HG03469 (cell line): Measurements from ENCODE around the gene RGSL1.
"Not testable (repeated sequence)": the region's sequence is repeated elsewhere in the genome, so short reads cannot be mapped to it uniquely, and the experiment has no call there.

ENCODE experiments used
- ATAC-seq: cut with Tn5 transposase; IDR thresholded peaks from one replicate; pipeline ENCODE4 v1.9.1; 2021; ENCODE audit warnings: mild to moderate bottlenecking, moderate library complexity, moderate number of reproducible peaks; ENCODE audit not compliant: unreplicated experiment

Gene RGSL1

GRCh38 chr1:182446033-182446669, 3.8 kb upstream of the RGSL1 start:
- no peak for ATAC-seq

GRCh38 chr1:182447124-182447523, 2.8 kb upstream of the RGSL1 start:
- ATAC-seq, result not testable (repeated sequence)

- no peak for ATAC-seq
These were observed 2.3 kb upstream of the RGSL1 start for GRCh38 chr1:182447660-182448059.

- ATAC-seq, result no peak
These were observed 3.7 kb downstream of the RGSL1 start for GRCh38 chr1:182453631-182454030.

GRCh38 chr1:182457844-182458243, 7.9 kb downstream of the RGSL1 start:
- ATAC-seq, result no peak

- no peak for ATAC-seq
These were observed 10.0 kb downstream of the RGSL1 start for GRCh38 chr1:182459949-182460348.

GRCh38 chr1:182460550-182460951, 10.6 kb downstream of the RGSL1 start:
- no peak for ATAC-seq

- no peak for ATAC-seq
These were observed 23.6 kb downstream of the RGSL1 start for GRCh38 chr1:182473556-182473955.

- ATAC-seq, result no peak
These were observed 26.7 kb downstream of the RGSL1 start for GRCh38 chr1:182476625-182477024.

GRCh38 chr1:182478238-182478637, 28.3 kb downstream of the RGSL1 start:
- no peak for ATAC-seq

- ATAC-seq, result no peak
These were observed 34.1 kb downstream of the RGSL1 start for GRCh38 chr1:182484067-182484466.

- ATAC-seq, result peak; percentile 92
These were observed 34.7 kb downstream of the RGSL1 start for GRCh38 chr1:182484531-182485257.

- ATAC-seq, result no peak
These were observed 35.9 kb downstream of the RGSL1 start for GRCh38 chr1:182485861-182486260.

- no peak for ATAC-seq
These were observed 38.9 kb downstream of the RGSL1 start for GRCh38 chr1:182488803-182489202.

- ATAC-seq, result no peak
These were observed 43.1 kb downstream of the RGSL1 start for GRCh38 chr1:182493063-182493462.

- ATAC-seq, result no peak
These were observed 45.1 kb downstream of the RGSL1 start for GRCh38 chr1:182495002-182495401.

- ATAC-seq, result no peak
These were observed 45.7 kb downstream of the RGSL1 start for GRCh38 chr1:182495693-182496092.

- ATAC-seq, result no peak
These were observed 57.7 kb downstream of the RGSL1 start for GRCh38 chr1:182507685-182508084.

- no peak for ATAC-seq
These were observed 65.6 kb downstream of the RGSL1 start for GRCh38 chr1:182515556-182515955.

GRCh38 chr1:182520736-182521135, 70.8 kb downstream of the RGSL1 start:
- no peak for ATAC-seq

GRCh38 chr1:182525342-182525741, 75.4 kb downstream of the RGSL1 start:
- ATAC-seq, result no peak

GRCh38 chr1:182527680-182528079, 77.7 kb downstream of the RGSL1 start:
- ATAC-seq, result no peak

- not testable (repeated sequence) for ATAC-seq
These were observed 78.3 kb downstream of the RGSL1 start for GRCh38 chr1:182528206-182528605.
